ENCODE results near the gene KCNK17. TPM values are rescaled to one million over a fixed set of nuclear protein-coding genes. Genes with fewer than 3 reads are reported as not detected.

The KCNK17 gene
- total and polyA plus RNA-seq, 7 donors: 0.17 to 1.4 (median 1.1) TPM; not detected in 4

DNA sequence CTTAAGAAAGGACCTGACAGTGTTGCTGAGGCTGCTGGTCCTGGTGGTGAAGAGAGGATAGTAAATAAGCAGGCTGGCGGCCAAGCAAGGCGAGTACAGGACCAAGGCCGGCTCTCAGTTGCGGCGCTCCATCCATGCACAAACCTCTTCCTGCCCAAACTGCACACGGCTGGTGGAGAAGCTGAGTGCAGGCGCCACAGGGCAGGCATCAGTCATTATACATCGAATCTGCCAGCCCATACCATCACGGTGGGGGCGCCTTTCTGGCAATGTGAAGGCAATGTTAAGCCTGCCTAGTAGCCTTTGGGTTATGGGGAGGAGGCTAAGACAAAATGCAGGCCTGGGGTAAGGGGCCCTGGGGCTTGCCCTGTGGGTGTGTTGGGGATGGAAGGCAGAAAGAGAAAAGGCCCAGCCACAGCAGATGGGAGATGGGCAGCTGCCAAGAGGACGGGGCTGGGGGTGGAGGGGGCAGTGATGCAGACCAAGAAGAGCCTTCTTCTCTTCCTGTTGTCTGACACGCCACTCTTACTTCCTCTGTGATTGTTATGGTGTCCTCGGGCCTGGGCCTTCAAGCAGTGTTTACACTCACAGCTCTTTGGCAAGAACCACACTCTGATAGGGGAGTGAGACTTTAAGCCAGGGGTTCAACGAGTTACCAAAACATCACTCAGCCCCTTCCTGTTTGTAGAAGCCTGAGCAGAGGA is 28.6 kb upstream of the KCNK17 start:
- H3K4me3 ChIP-seq: no peak overlapping the region
- DNase-seq: no peak
- peaks cover 0 to 17% (median 0%) of the 10 kb centered on the region in 3 donors for H3K27me3 ChIP-seq
- H3K4me1 ChIP-seq: no peaks in the 10 kb centered on the region
- TF ChIP-seq, protein P1, sequence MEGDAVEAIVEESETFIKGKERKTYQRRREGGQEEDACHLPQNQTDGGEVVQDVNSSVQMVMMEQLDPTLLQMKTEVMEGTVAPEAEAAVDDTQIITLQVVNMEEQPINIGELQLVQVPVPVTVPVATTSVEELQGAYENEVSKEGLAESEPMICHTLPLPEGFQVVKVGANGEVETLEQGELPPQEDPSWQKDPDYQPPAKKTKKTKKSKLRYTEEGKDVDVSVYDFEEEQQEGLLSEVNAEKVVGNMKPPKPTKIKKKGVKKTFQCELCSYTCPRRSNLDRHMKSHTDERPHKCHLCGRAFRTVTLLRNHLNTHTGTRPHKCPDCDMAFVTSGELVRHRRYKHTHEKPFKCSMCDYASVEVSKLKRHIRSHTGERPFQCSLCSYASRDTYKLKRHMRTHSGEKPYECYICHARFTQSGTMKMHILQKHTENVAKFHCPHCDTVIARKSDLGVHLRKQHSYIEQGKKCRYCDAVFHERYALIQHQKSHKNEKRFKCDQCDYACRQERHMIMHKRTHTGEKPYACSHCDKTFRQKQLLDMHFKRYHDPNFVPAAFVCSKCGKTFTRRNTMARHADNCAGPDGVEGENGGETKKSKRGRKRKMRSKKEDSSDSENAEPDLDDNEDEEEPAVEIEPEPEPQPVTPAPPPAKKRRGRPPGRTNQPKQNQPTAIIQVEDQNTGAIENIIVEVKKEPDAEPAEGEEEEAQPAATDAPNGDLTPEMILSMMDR (IDR thresholded peaks at IDR 0.05): no peak
- no peak for TF ChIP-seq EP300 (IDR thresholded peaks at IDR 0.05)
- no peak for TF ChIP-seq POLR2A (IDR thresholded peaks at IDR 0.05)
- TF ChIP-seq POLR2AphosphoS5 (IDR thresholded peaks at IDR 0.05): no peak
- H3K36me3 ChIP-seq: no peaks in the 10 kb centered on the region
- no peak overlapping the region for H3K27ac ChIP-seq
- H3K9me3 ChIP-seq: no peaks in the 10 kb centered on the region
- 51 to 72% methylated on average over 14 of the region's 14 CpGs for WGBS, 2 donors
- intact Hi-C loops (cut with DNase I): no loop called here

DNA sequence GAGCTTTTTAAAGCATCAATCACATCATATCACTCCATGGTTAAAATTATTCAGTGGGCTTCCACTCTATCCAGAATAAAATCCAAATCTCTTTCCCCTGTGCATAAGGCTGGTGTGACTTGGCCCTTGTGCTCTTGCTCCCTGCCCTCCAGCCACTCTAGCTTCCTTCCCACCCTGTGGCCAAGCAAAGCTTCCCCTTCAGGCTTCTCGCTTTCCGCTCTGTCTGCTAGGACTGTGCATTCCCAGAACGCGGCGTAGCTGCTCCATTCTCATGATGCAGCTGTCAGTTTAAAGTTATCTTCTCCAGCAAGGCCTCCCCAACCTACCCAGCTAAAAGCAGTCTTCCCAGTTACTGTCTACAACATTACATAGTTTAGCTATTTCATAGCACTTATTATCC is 27.7 kb upstream of the KCNK17 start:
- no peak overlapping the region for H3K27ac ChIP-seq
- H3K27me3 ChIP-seq: peaks cover 0 to 19% (median 0%) of the 10 kb centered on the region in 3 donors
- H3K4me3 ChIP-seq: no peak overlapping the region
- H3K36me3 ChIP-seq: no peaks in the 10 kb centered on the region
- no peaks in the 10 kb centered on the region for H3K9me3 ChIP-seq
- 70 to 92% methylated on average over 5 of the region's 5 CpGs for WGBS, 2 donors
- no peak for DNase-seq
- no peak for TF ChIP-seq POLR2A (IDR thresholded peaks at IDR 0.05)
- no peak for TF ChIP-seq EP300 (IDR thresholded peaks at IDR 0.05)
- TF ChIP-seq, protein P1 (IDR thresholded peaks at IDR 0.05): no peak
- no peak for TF ChIP-seq POLR2AphosphoS5 (IDR thresholded peaks at IDR 0.05)
- H3K4me1 ChIP-seq: no peaks in the 10 kb centered on the region
- intact Hi-C loops (cut with DNase I): no loop called here

DNA sequence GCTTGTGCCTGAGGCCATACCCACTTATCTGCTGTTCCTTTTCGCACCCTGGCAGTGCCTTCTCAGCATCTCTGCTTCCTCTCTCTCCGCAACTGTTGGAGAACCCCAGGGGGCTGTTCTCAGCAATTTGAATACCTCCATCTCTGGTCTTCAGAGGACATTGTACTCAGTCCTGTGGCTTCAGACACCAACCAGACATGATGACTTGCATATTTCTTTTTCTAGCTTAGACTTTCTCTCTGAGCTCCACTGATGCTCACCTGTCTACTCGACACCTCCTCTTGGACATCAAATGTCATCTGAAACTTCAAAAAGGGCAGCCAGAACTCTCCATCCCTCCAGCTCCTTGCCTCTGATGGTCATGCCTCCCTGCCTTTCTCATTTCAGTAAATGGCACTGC is 27.1 kb upstream of the KCNK17 start:
- DNase-seq: no peak
- Histone ChIP-seq H3K4me3 (no peak overlapping the region), H3K27ac (no peak overlapping the region), H3K36me3 (no peaks in the 10 kb centered on the region), H3K4me1 (no peaks in the 10 kb centered on the region), H3K27me3 (peaks cover 0 to 19% (median 0%) of the 10 kb centered on the region in 3 donors), H3K9me3 (no peaks in the 10 kb centered on the region)
- intact Hi-C loops (cut with DNase I): no loop called here
- TF ChIP-seq, protein P1 (IDR thresholded peaks at IDR 0.05): no peak
- TF ChIP-seq POLR2A (IDR thresholded peaks at IDR 0.05): no peak
- TF ChIP-seq POLR2AphosphoS5 (IDR thresholded peaks at IDR 0.05): no peak
- no peak for TF ChIP-seq EP300 (IDR thresholded peaks at IDR 0.05)
- WGBS, 2 donors: 73 to 82% methylated on average over 3 of the region's 3 CpGs

DNA sequence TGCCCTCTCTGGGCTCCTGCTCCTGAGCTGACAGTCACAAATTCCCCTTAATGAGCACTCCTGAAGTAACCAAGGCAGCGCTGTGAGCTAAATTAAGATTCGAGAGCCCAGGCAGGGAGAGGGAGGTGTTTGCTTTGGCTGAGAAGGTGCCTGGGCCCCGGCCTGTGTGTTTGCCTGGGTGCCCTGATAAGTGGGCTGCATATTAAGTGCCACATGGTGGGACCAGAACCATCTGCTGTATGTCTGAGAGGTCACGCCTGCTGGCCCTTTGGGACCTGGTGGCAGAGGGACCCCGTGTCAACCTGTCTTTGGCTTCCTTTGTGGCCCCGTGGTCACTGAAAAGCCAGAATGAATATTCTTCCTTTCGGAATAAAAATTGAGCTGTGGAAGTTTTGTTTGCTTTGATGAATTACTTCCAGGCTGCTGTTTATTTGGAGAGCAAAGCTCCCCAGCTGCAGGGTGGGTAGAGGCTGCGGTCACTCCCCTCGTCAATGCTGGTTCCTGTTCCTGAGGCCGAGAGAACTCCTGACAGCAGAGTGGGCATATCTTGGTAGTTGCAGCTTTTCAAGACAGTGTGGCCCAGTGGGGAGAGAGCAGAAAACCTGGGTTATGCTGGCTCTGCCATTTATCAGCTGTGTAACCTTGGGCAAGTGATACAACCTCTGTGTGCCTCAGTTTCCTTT is 25.8 kb upstream of the KCNK17 start:
- Histone ChIP-seq H3K9me3 (no peaks in the 10 kb centered on the region), H3K4me3 (no peak overlapping the region), H3K27ac (no peak overlapping the region), H3K36me3 (no peaks in the 10 kb centered on the region), H3K4me1 (no peaks in the 10 kb centered on the region), H3K27me3 (peaks cover 0 to 19% (median 0%) of the 10 kb centered on the region in 3 donors)
- intact Hi-C loops (cut with DNase I): no loop called here
- TF ChIP-seq EP300 (IDR thresholded peaks at IDR 0.05) (no peak), POLR2A (IDR thresholded peaks at IDR 0.05) (no peak), POLR2AphosphoS5 (IDR thresholded peaks at IDR 0.05) (no peak)
- TF ChIP-seq, protein P1 (IDR thresholded peaks at IDR 0.05): no peak
- WGBS, 2 donors: 34 to 45% methylated on average over 10 of the region's 10 CpGs
- no peak for DNase-seq

Measured in sigmoid colon (tissue), 7 donors.